Brain pericyte (primary cell): ENCODE data around the gene SPIN2B.
A peak's percentile ranks its signal among the peaks of the same experiment; 100 is the strongest.
"Not testable (repeated sequence)": the region's sequence is repeated elsewhere in the genome, so short reads cannot be mapped to it uniquely, and the experiment has no call there.

ENCODE experiments used
- DNase-seq: peaks from one replicate; pipeline ENCODE4 v3.0.0-alpha.2; 2012; ENCODE audit warnings: low read depth, low spot score

The SPIN2B gene

DNA sequence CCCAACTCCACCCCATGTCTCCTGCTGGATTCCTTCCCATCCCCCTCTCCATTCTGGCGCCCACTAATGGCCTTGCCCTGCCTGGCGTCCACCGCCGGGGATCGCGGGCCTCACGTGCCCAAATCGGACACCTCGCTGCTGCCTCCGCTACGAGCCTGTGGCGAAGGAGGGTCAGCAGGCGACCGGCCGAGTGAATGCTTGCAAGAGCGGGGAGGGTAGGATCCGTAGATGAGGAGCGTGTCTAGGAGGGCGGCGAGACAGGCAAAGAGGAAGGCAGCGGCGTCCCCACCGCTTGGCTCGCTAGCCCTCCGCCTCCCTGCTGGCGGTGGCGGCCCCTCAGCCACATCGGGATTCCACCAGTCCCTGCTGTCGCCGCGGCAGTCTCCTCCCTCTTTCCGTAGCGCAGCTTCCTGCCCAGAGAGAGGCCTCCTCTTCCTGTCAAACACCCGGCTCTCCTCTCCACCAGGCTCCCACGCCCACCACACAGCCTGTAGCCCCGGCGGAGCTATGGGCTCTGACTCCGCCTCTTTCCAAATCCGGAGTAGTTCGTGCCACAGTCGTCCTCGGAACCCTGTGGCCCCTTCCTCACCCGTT, at the start of gene SPIN2B:
Gene SPIN2B (minus strand): TSS at position 387 of the 594 bp plus-strand sequence.
- DNase-seq = peak; percentile 8

DNA sequence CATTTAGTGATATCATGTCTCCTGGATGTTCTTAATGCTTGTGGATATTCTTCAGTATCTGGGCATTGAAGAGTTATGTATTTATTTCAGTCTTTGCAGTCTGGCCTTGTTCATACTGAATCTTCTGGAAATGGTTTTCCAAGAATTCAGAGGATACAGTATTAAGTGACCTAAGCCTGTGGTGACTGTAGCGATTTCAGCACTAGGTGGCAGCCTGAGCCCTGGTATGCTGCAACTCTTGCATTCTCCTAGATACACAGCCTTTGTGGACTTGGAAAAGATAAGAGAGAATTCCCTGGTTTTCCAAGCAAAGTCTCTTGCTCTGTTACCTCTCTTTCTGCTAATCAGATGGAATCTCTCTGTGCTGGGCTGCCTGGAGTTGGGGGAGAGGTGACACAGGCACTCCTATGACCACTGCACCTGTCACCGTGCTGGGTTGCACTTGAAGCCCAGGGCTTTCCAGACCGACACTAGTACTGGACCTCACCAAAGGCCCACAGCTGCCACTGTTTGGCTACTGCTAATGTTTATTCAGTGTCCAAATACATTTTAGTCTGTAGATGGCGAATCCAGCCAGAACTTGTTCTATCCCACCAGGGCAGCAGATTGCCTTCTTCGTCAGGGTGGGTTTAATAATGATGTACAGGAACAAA, 35.2 kb upstream of the SPIN2B start:
- no peak for DNase-seq

DNA sequence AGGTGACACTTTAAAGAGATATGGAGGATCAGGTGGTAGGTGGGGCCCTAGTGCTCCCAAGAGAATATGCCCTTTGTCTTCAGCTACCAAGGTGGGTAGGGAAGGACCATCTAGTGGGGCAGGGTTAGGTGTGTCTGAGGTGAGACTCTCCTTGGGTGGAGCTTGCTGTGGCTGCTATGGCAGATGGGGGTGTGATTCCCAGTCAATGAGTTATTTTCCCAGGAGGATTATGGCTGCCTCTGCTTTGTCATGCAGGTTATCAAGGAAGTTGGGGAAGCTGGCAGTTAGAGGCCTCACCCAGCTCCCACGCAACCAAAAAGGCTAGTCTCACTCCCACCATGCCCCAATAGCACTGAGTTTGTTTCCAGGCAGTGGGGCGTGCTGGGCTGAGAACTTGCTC, 33.8 kb upstream of the SPIN2B start:
- DNase-seq = no peak

DNA sequence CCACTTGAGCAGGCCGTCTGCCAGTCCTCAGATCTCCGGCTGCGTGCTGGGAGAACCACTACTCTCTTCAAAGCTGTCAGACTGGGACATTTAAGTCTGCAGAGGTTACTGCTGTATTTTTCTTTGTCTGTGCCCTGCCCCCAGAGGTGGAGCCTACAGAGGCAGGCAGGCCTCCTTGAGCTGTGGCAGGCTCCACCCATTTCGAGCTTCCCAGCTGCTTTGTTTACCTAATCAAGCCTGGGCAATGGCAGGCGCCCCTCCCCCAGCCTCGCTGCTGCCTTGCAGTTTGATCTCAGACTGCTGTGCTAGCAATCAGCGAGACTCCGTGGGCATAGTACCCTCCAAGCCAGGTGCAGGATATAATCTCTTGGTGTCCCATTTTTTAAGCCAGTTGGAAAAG, 30.9 kb upstream of the SPIN2B start:
- not testable (repeated sequence) for DNase-seq

DNA sequence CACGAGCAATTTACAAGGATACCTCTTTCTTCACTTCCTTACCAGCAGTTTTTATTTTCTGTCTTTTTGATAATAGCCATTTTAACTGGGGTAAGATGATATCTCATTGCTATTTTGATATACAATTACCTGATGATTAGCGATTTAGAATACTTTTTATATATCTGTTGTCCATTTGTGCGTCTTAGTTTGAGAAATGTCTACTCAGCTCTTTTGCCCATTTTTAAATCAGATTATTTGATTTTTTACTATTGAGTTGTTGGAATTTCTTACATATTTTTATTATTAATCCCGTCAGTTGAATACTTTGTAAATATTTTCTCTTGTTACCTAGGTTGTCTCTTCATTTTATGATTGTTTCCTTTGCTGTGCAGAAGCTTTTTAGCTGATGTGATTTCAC, 17.3 kb upstream of the SPIN2B start:
- no peak for DNase-seq

DNA sequence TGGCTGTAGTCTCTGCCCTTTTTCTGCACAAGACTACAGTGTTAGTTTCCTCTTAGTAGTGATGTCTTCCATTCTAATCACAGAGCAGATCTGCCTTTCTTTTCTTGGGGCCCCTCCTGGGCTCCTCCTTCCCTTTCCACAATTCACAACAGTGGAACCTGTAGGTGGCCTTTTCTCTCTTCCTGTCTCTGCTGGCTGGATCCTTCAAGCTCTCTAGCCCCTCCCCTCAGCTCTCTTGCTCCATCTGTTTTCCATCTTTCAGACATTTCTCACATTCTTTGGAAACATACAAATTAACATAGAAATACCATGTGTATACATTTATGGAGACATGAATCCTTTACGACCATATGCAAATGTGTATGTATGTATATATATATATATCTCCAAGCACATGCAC, 16.2 kb upstream of the SPIN2B start:
- no peak for DNase-seq

DNA sequence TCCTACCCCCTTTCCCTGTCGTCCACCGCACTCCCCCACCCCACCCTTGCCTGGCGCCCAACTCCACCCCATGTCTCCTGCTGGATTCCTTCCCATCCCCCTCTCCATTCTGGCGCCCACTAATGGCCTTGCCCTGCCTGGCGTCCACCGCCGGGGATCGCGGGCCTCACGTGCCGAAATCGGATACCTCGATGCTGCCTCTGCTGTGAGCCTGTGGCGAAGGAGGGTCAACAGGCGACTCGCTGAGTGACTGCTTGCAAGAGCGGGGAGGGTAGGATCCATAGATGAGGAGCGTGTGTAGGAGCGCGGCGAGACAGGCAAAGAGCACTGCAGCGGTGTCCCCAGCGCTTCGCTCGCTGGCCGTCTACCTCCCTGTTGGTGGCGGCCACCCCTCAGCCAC, 15.7 kb upstream of the SPIN2B start, which contains the start of gene SPIN2A:
Gene SPIN2A (minus strand): TSS at position 325 of the 400 bp plus-strand sequence. CDS start 800 bp downstream, outside the sequence.
- DNase-seq = not testable (repeated sequence)

DNA sequence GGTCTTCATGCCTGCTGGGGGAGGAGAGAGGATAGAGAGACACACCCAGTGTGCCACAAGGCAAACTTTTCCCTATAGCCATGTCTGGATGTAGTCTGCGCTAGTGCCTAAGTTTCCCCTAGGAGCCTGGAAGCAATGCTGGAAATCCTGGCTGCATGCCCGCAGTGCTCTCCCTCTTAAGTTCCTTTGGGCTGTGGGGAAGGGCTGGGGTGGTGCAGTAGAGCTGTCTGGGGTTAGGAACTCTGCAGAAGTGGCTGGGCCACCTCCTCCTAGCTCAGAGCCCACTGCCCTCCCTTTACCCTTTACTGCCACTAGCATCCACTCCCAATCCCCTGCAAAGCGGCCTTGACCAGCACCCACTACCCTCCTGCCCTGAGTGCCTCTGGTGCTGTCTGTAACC, 15.2 kb upstream of the SPIN2B start:
- DNase-seq = not testable (repeated sequence)

DNA sequence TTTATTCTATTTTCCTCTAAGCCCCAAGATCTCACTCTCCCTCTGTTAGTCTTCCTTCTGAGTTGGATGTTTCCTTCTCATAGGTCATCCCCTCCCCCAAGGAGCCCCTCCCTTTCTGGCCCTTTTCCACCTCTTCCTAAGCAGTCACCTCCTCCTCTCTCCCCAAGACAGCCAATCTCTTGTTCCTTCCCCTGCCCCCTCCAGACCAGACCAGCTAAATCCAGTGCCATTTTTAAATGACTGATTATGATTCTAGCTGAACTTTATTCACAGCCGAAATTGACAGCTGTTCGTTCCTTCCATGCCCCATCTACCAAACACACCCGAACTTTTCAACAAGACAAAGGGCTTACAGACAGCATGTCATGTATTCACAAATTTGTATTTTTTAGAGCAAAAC, 13.9 kb upstream of the SPIN2B start:
- no peak for DNase-seq

DNA sequence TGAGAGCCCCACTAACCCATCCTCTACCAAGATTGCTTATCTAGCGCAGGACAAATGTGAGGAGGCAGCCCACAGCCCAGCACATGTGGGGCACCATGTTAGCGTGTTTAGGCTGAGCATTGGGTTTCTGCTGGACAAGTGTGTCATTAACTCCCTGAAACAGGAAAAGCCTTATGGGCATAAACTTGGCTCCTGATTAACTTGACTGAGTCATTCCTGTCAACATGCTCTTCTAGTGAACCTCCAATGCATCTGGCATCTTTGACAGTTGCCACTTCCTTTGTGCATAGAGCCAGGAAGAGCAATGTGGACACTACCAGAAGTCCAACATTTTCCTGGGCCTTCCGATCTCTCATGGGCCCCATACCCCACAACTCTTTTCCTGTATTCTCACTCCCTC, 13.4 kb upstream of the SPIN2B start:
- no peak for DNase-seq

DNA sequence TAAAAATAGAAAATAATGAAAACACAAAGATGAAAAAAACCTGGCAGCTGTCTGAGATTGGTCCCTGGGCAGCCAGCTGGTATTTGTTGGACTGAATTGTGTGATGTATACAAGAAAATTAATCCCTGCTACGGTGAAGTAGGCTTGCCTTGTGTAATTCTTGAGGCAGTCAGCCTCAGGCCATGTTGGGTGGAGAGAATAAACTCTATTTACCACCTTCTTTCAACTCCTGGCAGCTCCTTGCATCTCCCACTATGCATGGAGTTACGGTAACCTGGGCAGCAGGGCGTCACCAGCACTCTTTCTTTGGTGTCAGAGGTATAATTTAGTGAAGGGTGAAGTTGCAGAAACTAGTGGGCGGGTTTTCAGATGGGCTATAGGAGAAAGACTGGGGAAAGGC, 12.4 kb upstream of the SPIN2B start:
- DNase-seq = no peak

DNA sequence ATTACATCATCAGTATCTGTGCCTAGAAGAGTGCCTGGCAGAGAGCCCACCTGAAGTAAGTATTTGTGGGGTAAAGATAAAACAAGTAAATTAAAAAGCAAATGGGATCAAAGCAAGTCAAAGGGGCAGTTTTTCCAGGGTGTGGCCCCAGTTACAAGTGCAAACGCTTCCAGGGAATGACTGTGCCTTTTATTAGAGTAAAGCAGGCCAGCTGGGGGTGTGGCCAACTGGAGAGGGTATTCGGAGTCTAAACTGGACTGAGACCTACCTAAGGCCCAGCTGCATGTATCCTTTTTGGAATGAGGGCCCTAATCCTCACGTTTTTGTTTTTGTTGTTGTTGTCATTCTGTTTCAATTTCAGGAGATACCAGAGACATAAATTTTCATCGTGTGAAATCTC, 11.9 kb upstream of the SPIN2B start:
- DNase-seq = not testable (repeated sequence)

DNA sequence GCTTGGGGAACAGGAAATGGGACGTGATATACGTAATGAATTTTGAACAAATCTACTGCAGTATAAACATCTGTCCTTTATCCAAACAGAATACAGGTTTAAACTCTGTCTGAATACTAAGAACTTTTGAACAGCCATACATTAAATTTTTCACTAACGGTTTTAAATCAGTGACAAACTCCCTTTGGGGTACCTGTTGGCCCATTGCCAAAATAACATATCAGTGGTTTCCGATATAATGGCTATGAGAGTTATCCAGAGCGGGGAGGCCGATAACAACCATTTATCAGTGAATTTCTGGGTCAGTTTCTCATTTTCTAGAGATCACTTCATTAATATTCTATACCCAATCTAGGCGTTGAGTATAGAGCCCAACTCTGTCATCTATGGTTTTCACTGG, 10.7 kb upstream of the SPIN2B start:
- DNase-seq = no peak

DNA sequence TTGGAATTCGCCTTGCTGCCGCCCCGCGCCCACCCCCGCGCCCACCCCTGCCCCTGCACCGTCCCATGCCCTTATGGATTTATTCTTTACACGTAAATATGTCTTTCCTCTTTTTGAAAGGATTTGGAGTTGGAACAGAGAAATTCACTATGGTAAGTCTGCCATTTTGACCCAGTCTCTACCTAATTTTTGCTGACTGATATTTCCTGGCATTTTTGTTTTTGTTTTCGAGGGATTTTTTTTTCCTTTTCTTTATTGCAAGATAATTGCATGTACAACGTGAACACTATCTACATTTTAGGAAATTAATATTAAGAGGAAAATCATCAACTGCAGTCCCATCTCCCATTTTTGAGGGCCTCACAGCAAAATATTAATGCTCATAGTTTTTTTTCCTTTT, 468 bp upstream of the SPIN2B start:
- DNase-seq = no peak

DNA sequence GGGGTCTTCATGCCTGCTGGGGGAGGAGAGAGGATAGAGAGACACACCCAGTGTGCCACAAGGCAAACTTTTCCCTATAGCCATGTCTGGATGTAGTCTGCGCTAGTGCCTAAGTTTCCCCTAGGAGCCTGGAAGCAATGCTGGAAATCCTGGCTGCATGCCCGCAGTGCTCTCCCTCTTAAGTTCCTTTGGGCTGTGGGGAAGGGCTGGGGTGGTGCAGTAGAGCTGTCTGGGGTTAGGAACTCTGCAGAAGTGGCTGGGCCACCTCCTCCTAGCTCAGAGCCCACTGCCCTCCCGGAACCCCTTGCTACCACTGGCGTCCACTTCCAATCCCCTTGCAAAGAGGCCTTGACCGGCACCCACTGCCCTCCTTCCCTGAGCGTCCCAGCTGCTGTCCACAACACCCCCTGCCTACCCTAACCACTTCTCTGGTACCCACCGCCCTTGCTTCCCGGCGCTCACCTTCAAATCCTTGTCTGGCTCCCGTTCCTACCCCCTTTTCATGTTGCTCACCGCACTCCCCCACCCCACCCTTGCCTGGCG, 658 bp downstream of the SPIN2B start:
- DNase-seq = not testable (repeated sequence)

DNA sequence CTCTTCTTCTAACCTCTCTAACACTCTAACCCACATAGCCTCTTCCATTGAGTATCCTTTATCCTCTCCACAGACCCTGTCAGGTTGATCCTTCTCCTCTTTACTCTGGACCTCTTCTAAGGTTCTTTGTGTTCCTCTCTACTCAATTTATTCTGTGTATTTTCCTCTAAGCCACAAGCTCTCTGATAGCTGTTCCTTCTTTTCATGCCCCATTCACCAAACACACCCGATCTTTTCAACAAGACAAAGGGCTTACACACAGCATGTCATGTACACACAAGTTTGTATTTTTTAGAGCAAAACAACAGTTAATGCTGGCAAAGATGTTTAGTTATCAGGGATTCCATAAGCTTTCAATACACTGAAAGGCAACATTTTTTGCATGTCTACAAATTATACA, 1.9 kb downstream of the SPIN2B start:
- DNase-seq = no peak

DNA sequence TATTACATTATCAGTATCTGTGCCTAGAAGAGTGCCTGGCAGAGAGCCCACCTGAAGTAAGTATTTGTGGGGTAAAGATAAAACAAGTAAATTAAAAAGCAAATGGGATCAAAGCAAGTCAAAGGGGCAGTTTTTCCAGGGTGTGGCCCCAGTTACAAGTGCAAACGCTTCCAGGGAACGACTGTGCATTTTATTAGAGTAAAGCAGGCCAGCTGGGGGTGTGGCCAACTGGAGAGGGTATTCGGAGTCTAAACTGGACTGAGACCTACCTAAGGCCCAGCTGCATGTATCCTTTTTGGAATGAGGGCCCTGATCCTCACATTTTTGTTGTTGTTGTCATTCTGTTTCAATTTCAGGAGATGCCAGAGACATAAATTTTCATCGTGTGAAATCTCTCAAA, 3.8 kb downstream of the SPIN2B start:
- not testable (repeated sequence) for DNase-seq

DNA sequence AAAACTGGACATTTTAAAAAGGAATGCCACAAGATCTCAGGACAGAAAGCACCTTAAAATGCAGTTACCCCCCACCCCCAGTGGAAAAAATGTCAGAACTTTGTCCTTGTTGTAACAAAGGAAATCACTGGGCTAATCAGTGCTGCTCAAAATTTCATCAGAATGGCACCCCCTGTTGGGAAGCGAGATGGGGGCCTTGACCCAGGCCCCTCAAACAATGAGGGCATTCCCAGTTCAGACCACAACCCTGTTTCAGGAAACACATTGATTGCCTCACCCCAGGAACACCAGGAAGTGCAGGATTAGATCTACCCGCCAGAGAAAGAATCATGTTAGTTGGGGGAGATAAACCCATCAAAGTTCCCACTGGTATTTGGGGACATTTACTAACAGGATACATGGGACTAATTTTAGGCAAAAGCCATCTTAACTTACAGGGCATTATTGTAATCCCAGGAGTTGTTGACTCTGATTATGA, 16.4 kb downstream of the SPIN2B start:
- DNase-seq = no peak

DNA sequence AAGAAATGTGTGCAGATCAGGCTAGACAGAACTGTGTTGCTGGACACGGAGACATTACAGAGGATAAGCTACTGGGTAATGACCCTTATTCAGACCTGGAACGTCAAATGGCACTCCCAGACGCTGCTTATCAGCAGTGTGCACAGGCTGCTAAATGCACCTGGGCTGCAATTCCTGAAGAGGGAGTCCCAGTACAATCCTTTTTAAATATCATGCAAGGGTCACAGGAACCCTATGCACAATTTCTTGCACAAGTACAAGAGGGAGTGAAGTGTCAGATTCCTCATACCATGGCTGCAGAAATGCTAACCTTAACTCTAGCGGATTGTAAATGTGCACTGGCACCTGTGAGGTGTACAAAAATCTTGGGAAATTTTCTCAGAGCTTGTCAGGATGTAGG, 16.9 kb downstream of the SPIN2B start:
- DNase-seq = no peak

DNA sequence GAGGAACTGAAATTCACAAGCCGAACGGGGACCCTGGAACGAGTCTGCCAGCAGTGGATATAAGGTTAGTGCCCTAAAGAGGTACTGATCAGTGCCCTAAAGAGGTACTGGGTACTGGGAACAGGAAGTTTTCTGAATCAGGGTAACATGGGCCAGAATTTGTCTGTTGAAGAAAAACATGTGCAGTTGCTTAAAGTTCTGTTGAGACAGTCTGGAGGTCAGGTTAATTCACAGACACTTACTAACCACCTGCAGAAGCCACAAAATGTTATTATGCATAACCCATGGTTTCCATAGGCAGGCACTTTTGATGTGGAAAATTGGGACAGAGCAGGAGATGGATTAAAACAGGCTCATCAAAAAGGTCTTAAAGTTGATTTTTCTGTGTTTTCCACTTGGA, 17.9 kb downstream of the SPIN2B start:
- no peak for DNase-seq

DNA sequence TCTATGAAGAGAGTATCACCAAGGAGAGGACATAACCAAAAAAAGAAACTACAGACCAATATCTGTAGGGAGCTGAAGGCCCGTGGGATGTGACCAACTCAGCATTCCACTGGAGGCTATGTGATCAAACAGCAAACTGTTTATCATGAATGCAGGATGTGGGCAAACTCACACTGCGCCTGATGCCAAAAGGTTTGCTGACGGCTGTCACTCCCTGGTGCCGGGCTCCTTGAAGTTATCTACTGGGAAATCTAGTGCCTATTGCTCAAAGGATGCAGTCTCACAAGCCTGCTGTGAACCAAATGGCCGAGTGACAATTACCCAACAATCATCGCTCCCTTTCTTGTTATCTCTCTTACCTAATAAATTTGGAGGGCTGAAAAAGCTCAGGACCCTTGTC, 18.4 kb downstream of the SPIN2B start:
- DNase-seq = not testable (repeated sequence)

DNA sequence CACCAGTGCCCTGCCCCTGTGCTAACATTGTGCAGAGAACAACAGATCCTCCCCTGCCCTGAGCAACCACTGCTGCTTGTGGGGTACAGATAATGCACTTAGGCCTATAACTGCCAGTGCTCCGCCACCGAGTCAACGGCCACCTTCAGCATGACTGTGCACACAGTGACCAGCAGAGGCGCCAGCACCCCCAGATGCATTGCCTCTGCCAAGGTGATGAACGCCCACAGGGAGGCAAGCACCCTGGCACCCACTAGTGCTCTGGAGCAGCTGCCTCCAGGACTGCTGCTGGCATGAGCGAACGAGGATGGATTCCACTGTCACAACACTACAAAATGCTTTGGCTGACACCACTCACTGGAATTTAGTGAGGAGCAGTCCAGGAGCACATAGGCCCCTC, 38.2 kb downstream of the SPIN2B start:
- DNase-seq = no peak

DNA sequence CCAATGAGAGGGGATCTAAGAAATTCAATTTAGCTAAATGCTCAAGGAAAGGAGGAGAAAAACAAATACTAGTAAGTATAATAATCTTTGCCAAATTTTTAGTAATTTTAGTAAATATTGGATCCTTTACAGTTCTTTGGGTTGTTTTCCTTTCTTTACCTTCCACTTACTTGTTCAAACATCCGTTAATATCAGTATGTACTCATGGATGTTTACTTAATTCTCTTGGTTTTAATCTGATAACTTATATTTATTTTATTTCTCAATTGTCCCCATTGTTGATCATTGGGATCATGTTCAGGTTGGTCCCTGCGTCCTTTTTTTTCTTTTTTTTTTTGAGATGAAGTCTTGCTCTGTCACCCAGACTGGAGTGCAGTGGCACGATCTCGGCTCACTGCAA, 46.9 kb downstream of the SPIN2B start:
- no peak for DNase-seq
